ENCODE data around the gene C6orf15.

DNA sequence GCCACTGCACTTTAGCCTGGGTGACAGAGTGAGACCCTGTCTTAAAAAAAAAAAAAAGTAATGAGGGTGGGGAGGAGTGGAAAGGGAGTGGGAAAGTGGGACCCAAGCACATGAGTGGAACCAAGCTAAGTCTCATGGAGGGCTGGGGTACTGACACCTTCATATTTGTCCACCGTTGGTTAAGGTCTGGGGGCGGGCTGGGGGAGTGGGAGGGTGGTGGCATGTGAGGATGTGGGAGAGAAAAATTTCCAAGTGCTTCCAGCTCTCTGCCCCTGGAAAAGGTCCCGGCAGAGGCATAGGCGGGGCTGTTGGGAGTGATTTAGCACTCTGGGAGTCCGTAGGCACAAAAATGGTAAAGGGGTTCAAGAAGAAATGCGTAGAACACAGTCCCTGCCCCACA, 20.4 kb upstream of the C6orf15 start:
- TF ChIP-seq, protein P1, sequence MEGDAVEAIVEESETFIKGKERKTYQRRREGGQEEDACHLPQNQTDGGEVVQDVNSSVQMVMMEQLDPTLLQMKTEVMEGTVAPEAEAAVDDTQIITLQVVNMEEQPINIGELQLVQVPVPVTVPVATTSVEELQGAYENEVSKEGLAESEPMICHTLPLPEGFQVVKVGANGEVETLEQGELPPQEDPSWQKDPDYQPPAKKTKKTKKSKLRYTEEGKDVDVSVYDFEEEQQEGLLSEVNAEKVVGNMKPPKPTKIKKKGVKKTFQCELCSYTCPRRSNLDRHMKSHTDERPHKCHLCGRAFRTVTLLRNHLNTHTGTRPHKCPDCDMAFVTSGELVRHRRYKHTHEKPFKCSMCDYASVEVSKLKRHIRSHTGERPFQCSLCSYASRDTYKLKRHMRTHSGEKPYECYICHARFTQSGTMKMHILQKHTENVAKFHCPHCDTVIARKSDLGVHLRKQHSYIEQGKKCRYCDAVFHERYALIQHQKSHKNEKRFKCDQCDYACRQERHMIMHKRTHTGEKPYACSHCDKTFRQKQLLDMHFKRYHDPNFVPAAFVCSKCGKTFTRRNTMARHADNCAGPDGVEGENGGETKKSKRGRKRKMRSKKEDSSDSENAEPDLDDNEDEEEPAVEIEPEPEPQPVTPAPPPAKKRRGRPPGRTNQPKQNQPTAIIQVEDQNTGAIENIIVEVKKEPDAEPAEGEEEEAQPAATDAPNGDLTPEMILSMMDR (IDR thresholded peaks at IDR 0.05; ENCODE audit: low read length) = no peak
- TF ChIP-seq EZH2phosphoT487 (IDR thresholded peaks at IDR 0.05; ENCODE audit: low read length) (no peak), EZH2 (optimal IDR thresholded peaks at IDR 0.05; ENCODE audit: low read depth, low read length) (no peak)

Data from MM.1S (cell line).